CD4-positive, alpha-beta T cell (primary cell): ENCODE results near the gene ATP5MC2. TPM values are rescaled to one million over a fixed set of nuclear protein-coding genes. Genes with fewer than 3 reads are reported as not detected.

Source experiments
- ATAC-seq: fragments of 200-7000 bp; cut with Tn5 transposase; one replicate; pipeline ENCODE4 v1.10.0; 2022; ENCODE audit warnings: mild to moderate bottlenecking; ENCODE audit not compliant: poor library complexity
- CTCF ChIA-PET: fragments of 350-600 bp; sonication (Branson Sonifier 250); formaldehyde crosslinking; loops from one replicate; lab custom pipeline; 2021; ENCODE audit warnings: antibody characterized with exemption, inconsistent platforms; lab: Charles Lee
- POLR2A ChIA-PET: fragments of 350-600 bp; sonication (Branson Sonifier 250); formaldehyde crosslinking; loops from one replicate; lab custom pipeline; 2021; ENCODE audit warnings: antibody characterized with exemption, inconsistent platforms; lab: Charles Lee
- DNase-seq, 14 experiments: peaks; one replicate each; pipeline ENCODE4 v3.0.0-alpha.2; 2013 to 2020; ENCODE audit warnings: mixed read lengths in 2 of 14
- H3K27ac ChIP-seq, 2 donors: one replicate each; pipeline versions ENCODE4 v1.5.1 to v1.7.0; 2013; ENCODE audit warnings: low read length in 2 of 2, low read depth in 1 of 2, mild to moderate bottlenecking in 1 of 2
- H3K27me3 ChIP-seq, 2 experiments: 1 replicate in 1 of 2; 2 replicates in 1 of 2; pipeline versions ENCODE4 v1.6.1 to v1.7.0; 2013; ENCODE audit warnings: low read length in 2 of 2, control low read depth in 1 of 2, mild to moderate bottlenecking in 1 of 2, moderate library complexity in 1 of 2; ENCODE audit not compliant: insufficient read depth in 2 of 2, control insufficient read depth in 1 of 2
- H3K36me3 ChIP-seq: one replicate; pipeline ENCODE4 v1.6.1; 2013; ENCODE audit warnings: low read length, control low read depth; ENCODE audit not compliant: insufficient read depth
- H3K4me1 ChIP-seq: one replicate; pipeline ENCODE4 v1.6.1; 2013; ENCODE audit warnings: low read length, control low read depth; ENCODE audit not compliant: insufficient read depth
- H3K4me3 ChIP-seq: one replicate; pipeline ENCODE4 v1.5.1; 2013; ENCODE audit warnings: mild to moderate bottlenecking, low read length, moderate library complexity
- H3K9me3 ChIP-seq, 2 experiments: 1 replicate in 1 of 2; 2 replicates in 1 of 2; pipeline versions ENCODE4 v1.6.1 to v1.7.0; 2013; ENCODE audit warnings: low read length in 2 of 2, mild to moderate bottlenecking in 2 of 2, control low read depth in 1 of 2, moderate library complexity in 1 of 2; ENCODE audit not compliant: control insufficient read depth in 1 of 2, insufficient read depth in 1 of 2
- H3K27ac Mint-ChIP-seq: one replicate; pipeline ENCODE4 v1.8.0; 2020; ENCODE audit warnings: mixed read lengths
- H3K27me3 Mint-ChIP-seq: one replicate; pipeline ENCODE4 v1.8.0; 2021; ENCODE audit warnings: mixed read lengths
- H3K36me3 Mint-ChIP-seq: one replicate; pipeline ENCODE4 v1.8.0; 2021; ENCODE audit warnings: low read depth, mixed read lengths
- H3K4me1 Mint-ChIP-seq: one replicate; pipeline ENCODE4 v1.8.0; 2021; ENCODE audit warnings: low read depth, mixed read lengths
- H3K4me3 Mint-ChIP-seq: one replicate; pipeline ENCODE4 v1.8.0; 2020; ENCODE audit warnings: mild to moderate bottlenecking, mixed read lengths
- H3K9me3 Mint-ChIP-seq: one replicate; pipeline ENCODE4 v1.8.0; 2020; ENCODE audit warnings: mixed read lengths
- intact Hi-C, 2 experiments: fragments of 100-400 bp; cut with DNase I in 1 of 2; cut with micrococcal nuclease in 1 of 2; formaldehyde crosslinking; loops; one replicate each; pipeline versions ENCODE4 v1.15.1 to v1.9.0; 2023 to 2025; cut with DNase I, micrococcal nuclease
- total RNA-seq, 174 experiments: library from RNA in 2 of 174; stranded (reverse) in 2 of 174; gene quantifications; one replicate each; pipeline ENCODE4 v1.2.3 and lab custom pipeline; 2021 to 2026
- TF ChIP-seq, protein P1 (sequence below): fragments of 200-600 bp; IDR thresholded peaks from one replicate; pipeline ENCODE4 v1.8.0; 2022; ENCODE audit warnings: antibody characterized with exemption, mild to moderate bottlenecking

ATP5MC2 gene
- total RNA-seq, 2 experiments from 2014 or later, result 235 to 245 TPM

DNA sequence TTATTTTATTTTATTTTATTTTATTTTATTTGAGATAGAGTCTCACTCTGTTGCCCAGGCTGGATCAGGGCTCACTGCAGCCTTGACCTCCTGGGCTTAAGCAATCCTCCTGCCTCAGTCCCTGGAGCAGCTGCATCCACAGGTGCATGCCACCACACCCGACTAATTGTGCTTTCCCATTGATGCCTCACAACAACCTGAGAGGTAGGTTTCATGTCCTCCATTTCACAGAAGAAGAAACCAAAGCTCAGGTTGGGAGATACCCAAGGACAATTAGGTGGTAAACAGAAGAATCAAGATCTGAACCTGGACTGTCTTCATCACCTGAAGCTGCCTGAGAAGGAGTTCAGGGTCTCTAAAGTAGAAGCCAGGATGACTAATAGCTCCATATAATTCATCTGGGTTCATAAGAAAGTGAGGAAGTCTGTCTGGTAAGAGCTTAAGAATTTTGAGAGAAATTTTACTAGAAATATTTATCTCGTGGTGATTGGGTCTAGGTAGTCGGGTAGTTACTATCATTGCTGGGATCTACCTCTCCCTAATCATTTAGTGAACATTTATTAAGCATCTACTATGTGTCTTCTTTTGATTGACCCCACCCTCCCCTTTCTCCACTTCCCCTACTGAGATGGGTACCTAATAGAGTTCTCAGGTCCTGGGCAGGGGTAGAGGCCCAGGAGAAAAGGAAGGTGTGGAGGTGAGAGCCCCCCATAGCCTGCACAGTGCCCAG is 23.2 kb upstream of the ATP5MC2 start:
- Histone ChIP-seq H3K27ac (no peak overlapping the region), H3K27me3 (peaks cover 74 to 82% of the 10 kb centered on the region in 2 experiments), H3K36me3 (no peaks in the 10 kb centered on the region), H3K4me1 (peaks cover 28% of the 10 kb centered on the region), H3K9me3 (peaks cover 0 to 8% of the 10 kb centered on the region in 2 experiments), H3K4me3 (no peak overlapping the region)
- ATAC-seq (no peak), DNase-seq (no peak)
- CTCF ChIA-PET, result interaction anchor here (1.1 to 3.0 kb wide), 2 partner anchors 44 to 47 kb away, joined by 7 to 33 read pairs; no protein-coding TSS in a partner anchor
- POLR2A ChIA-PET, result interaction anchor here (0.6 to 1.5 kb wide), 2 partner anchors 47 to 121 kb away, joined by 3 to 5 read pairs; no protein-coding TSS in a partner anchor
- Mint-ChIP-seq H3K27ac (no peak overlapping the region), H3K27me3 (peaks cover 98% of the 10 kb centered on the region), H3K4me1 (peaks cover 32% of the 10 kb centered on the region), H3K36me3 (no peaks in the 10 kb centered on the region), H3K4me3 (no peak overlapping the region), H3K9me3 (no peaks in the 10 kb centered on the region)
- intact Hi-C loops, result no loop called here
- TF ChIP-seq, protein P1, sequence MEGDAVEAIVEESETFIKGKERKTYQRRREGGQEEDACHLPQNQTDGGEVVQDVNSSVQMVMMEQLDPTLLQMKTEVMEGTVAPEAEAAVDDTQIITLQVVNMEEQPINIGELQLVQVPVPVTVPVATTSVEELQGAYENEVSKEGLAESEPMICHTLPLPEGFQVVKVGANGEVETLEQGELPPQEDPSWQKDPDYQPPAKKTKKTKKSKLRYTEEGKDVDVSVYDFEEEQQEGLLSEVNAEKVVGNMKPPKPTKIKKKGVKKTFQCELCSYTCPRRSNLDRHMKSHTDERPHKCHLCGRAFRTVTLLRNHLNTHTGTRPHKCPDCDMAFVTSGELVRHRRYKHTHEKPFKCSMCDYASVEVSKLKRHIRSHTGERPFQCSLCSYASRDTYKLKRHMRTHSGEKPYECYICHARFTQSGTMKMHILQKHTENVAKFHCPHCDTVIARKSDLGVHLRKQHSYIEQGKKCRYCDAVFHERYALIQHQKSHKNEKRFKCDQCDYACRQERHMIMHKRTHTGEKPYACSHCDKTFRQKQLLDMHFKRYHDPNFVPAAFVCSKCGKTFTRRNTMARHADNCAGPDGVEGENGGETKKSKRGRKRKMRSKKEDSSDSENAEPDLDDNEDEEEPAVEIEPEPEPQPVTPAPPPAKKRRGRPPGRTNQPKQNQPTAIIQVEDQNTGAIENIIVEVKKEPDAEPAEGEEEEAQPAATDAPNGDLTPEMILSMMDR, result no peak

GRCh38 chr12:53696655-53697331 is 20.9 kb upstream of the ATP5MC2 start:
- no peak overlapping the region for H3K4me3 ChIP-seq
- CTCF ChIA-PET, result interaction anchor here (0.7 kb wide), 1 partner anchor 130 kb away, joined by 3 read pairs; no protein-coding TSS in a partner anchor
- Mint-ChIP-seq H3K4me1 (peaks cover 32% of the 10 kb centered on the region), H3K27me3 (peaks cover 95% of the 10 kb centered on the region), H3K9me3 (no peaks in the 10 kb centered on the region), H3K27ac (no peak overlapping the region), H3K4me3 (peak overlapping the region; percentile 39), H3K36me3 (no peaks in the 10 kb centered on the region)
- peaks cover 0 to 8% of the 10 kb centered on the region in 2 experiments for H3K9me3 ChIP-seq
- no peaks in the 10 kb centered on the region for H3K36me3 ChIP-seq
- peaks cover 78 to 89% of the 10 kb centered on the region in 2 experiments for H3K27me3 ChIP-seq
- POLR2A ChIA-PET, result interaction anchor here (0.9 kb wide), 1 partner anchor 30 kb away, joined by 4 read pairs; the partner anchor contains the start of gene CALCOCO1
- TF ChIP-seq, protein P1, result no peak
- DNase-seq, result no peak
- ATAC-seq, result no peak
- intact Hi-C loops, result no loop called here
- no peak overlapping the region for H3K27ac ChIP-seq
- peaks cover 28% of the 10 kb centered on the region for H3K4me1 ChIP-seq

GRCh38 chr12:53696285-53696654 is 20.4 kb upstream of the ATP5MC2 start:
- Mint-ChIP-seq H3K4me1 (peaks cover 32% of the 10 kb centered on the region), H3K27ac (no peak overlapping the region), H3K27me3 (peaks cover 95% of the 10 kb centered on the region), H3K9me3 (no peaks in the 10 kb centered on the region), H3K4me3 (peak overlapping the region; percentile 49), H3K36me3 (no peaks in the 10 kb centered on the region)
- H3K27ac ChIP-seq, result no peak overlapping the region
- DNase-seq, result peak in 2 of 14 experiments; percentile 28 to 33
- CTCF ChIA-PET, result interaction anchor here (0.7 kb wide), 1 partner anchor 130 kb away, joined by 3 read pairs; no protein-coding TSS in a partner anchor
- H3K4me3 ChIP-seq, result no peak overlapping the region
- POLR2A ChIA-PET, result interaction anchor here (1.6 kb wide), 1 partner anchor 20 kb away, joined by 5 read pairs; the partner anchor contains the start of gene ATP5MC2
- ATAC-seq, result no peak
- H3K4me1 ChIP-seq, result peaks cover 28% of the 10 kb centered on the region
- no peaks in the 10 kb centered on the region for H3K36me3 ChIP-seq
- H3K27me3 ChIP-seq, result peaks cover 73 to 84% of the 10 kb centered on the region in 2 experiments
- intact Hi-C loops, result no loop called here
- TF ChIP-seq, protein P1, result no peak
- H3K9me3 ChIP-seq, result peaks cover 0 to 10% of the 10 kb centered on the region in 2 experiments
